Motor neuron (in vitro differentiated cells): Measurements from ENCODE around the gene ORAI3. TPM values are rescaled to one million over a fixed set of nuclear protein-coding genes. Genes with fewer than 3 reads are reported as not detected.

ENCODE experiments used
- ATAC-seq, 8 experiments: fragments of 200-7000 bp; cut with Tn5 transposase; replicated peaks in 6 of 8; 2 replicates each; pipeline ENCODE4 v1.8.0; 2021; ENCODE audit warnings: mild to moderate bottlenecking in 8 of 8, moderate library complexity in 8 of 8
- H3K27ac ChIP-seq, 2 donors: fragments of 250-450 bp; sonication (Bioruptor Pico); 2 replicates each; pipeline ENCODE4 v1.9.0; 2021; ENCODE audit warnings: antibody characterized with exemption in 2 of 2, mild to moderate bottlenecking in 2 of 2, moderate library complexity in 1 of 2
- H3K4me1 ChIP-seq, 2 donors: fragments of 250-450 bp; sonication (Bioruptor Pico); replicated peaks in 1 of 2; 2 replicates each; pipeline ENCODE4 v1.6.1; 2021; ENCODE audit warnings: antibody characterized with exemption in 2 of 2, mild to moderate bottlenecking in 2 of 2, moderate library complexity in 1 of 2
- H3K4me3 ChIP-seq, 5 donors: fragments of 250-450 bp; sonication (Bioruptor Pico); 2 replicates each; pipeline ENCODE4 v1.9.0; 2021; ENCODE audit warnings: antibody characterized with exemption in 5 of 5, mild to moderate bottlenecking in 5 of 5, moderate library complexity in 4 of 5
- WGBS, 10 experiments: fragments of 450-650 bp; shearing (Covaris generic); methylation state at CpG; one replicate each; pipeline ENCODE4 v1.0.0; 2022; 5-methylcytosine and 5-hydroxymethylcytosine counted together
- in situ Hi-C, 9 experiments: fragments of 400-800 bp; cut with MboI; loops; one replicate each; pipeline ENCODE4 v1.15.0; 2021; ENCODE audit warnings: low sequenced_read_pairs in 9 of 9, low pct_unique_long_range_greater_than_20kb in 2 of 9; ENCODE audit not compliant: unreplicated experiment in 9 of 9
- total RNA-seq, 8 experiments: library from RNA; unstranded; fragments of 300-600 nt; gene quantifications; 2 replicates each; pipeline versions ENCODE4 v1.2.3 to v1.2.4, GENCODE V29; 2022

The ORAI3 gene
- total RNA-seq, 8 experiments from 2014 or later, result 4.4 to 37.4 (median 6.8) TPM

DNA sequence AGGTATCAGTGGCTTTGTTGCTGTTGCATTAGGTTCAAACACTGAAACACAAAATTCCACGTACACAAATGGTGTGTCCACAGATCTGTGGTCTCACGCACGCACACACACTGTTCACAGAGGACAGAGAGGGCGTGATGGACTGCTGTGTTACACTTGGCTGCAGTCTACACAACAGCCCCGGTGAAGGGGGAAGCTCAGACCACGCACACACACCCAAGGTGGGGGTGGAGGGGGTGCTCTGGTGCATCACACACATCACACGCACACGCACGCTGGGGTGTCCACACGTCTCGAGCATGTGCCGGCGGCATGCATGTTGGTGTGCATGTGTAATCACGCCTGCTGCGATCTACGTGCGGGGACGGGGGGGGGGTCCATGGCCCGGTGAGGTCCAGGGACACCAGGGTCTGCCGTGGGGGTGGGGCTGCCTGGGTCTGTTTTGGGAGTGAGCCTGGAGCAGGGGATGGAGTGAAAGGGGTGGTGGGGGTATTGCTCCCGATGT lies 43.5 kb downstream of the ORAI3 start:
- ATAC-seq, result no peak
- H3K4me3 ChIP-seq, result no peak overlapping the region
- H3K4me1 ChIP-seq, result peaks cover 6 to 7% of the 10 kb centered on the region in 2 donors
- in situ Hi-C loops, result loop anchor here in 4 of 9 experiments (25.0 kb wide), 3 partner anchors 170 to 870 kb away; partner anchors contain the start of genes COX6A2 (in 2 of the 4), ZNF843 (in 2 of the 4), PRSS36 (in 1 of the 4) and ZNF267 (in 1 of the 4)
- H3K27ac ChIP-seq, result no peak overlapping the region
- 96 to 100% methylated on average over 3 to 4 of the region's 21 CpGs; no CpG with 5 or more reads in 8 of the 10 experiments for WGBS, 10 experiments

DNA sequence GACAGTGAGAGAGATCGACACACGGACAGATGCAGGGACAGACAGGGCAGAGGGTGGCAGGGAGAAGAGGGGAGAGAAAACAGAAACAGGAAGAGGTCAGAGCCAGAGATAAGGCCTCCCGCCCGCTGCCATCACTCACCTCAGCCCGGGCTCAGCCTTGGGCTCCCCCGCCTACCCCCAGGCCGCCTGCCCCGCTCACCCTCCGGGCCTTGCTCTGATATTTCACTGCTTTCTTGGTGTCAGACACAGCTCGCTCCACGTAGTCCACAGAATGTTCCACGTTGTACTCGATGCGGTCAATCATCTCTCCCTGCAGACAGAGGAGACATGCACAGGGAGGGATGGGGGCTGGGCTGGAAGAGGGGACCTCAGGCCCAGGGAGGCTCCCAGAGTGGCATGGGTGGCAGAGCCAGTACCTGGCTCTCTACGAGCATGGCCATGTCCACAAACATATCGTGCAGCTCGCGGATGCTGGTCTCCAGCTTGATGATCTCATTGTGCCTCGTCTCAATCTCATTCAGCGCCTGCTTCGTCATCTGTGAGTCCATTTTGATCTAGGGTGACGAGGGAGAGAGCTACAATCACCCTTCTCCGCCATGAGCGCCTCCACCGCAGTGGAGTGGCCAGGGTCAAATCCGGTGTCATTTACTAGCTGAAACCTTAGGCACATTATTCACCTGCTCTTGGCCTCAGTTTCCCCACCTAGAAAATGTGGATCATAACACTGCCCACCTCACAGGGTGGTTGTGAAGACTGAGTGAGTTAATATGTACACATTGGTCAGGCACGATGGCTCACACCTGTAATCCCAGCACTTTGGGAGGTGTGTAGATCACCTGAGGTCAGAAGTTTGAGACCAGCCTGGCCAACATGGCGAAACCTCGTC lies 44.3 kb downstream of the ORAI3 start:
- in situ Hi-C loops, result loop anchor here in 4 of 9 experiments (25.0 kb wide), 3 partner anchors 169 to 869 kb away; partner anchors contain the start of genes COX6A2 (in 2 of the 4), ZNF843 (in 2 of the 4), PRSS36 (in 1 of the 4) and ZNF267 (in 1 of the 4)
- Histone ChIP-seq H3K4me3 (no peak overlapping the region), H3K27ac (no peak overlapping the region), H3K4me1 (peaks cover 6 to 7% of the 10 kb centered on the region in 2 donors)
- WGBS, 10 experiments, result 40 to 100% (median 90%) methylated on average over 1 to 16 of the region's 29 CpGs; no CpG with 5 or more reads in 5 of the 10 experiments
- ATAC-seq, result no peak

DNA sequence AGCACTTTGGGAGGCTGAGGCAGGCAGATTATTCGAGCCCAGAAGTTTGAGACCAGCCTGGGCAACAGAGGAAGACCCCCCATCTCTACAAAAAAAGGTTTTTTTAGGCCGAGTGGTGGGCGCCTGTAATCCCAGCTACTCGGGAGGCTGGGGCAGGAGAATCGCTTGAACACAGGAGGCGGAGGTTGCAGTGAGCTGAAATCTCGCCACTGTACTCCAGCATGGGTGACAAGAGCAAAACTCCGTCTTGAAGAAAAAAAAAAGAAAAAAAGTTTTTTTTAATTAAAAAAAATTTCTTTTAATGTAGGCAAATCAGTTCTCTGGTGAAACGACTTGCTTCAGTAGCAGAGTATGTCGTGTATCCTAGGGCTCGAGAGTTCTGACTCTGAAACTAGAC lies 47.1 kb downstream of the ORAI3 start:
- 49 to 100% (median 84%) methylated on average over 1 to 10 of the region's 11 CpGs; no CpG with 5 or more reads in 1 of the 10 experiments for WGBS, 10 experiments
- Histone ChIP-seq H3K4me3 (no peak overlapping the region), H3K4me1 (peaks cover 6 to 7% of the 10 kb centered on the region in 2 donors), H3K27ac (no peak overlapping the region)
- in situ Hi-C loops, result loop anchor here in 4 of 9 experiments (25.0 kb wide), 3 partner anchors 166 to 866 kb away; partner anchors contain the start of genes COX6A2 (in 2 of the 4), ZNF843 (in 2 of the 4), PRSS36 (in 1 of the 4) and ZNF267 (in 1 of the 4)
- ATAC-seq, result no peak

DNA sequence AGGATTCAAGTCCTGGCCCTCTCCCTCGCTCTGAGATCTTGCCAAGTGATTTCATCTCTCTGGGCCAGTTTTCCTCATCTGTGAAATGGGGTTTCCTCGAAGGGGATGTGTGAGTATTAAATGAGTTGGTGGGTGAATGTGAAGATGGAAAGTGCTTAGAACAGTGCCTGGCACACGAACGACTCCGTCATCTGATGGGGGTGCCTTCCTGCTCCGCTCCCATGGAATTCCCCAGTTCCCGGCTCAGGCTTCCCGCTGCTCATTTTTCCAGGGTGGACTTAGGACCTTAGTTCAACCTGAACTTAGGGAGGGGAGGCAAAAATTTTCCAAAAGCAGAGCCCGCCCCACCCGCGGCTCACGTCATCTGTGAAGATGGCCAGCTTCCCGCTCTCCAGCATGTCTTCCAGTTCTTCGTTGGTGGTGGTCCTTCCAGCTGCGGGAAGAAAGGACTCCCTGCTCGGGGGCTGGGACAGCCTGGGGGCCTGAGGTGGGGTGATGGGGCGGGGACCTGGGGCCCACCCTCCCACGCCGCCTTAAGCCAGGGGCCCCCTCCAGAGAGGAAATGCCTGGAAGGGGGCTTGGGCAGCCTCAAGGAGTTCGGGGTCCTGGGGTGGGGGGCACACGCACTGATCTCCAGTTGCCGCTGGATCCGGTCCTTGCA lies 47.6 kb downstream of the ORAI3 start:
- WGBS, 10 experiments, result 12 to 80% (median 47%) methylated on average over 1 to 9 of the region's 23 CpGs; no CpG with 5 or more reads in 2 of the 10 experiments
- peak in 3 of 8 experiments; percentile 3 to 6 (median 5) for ATAC-seq
- in situ Hi-C loops, result loop anchor here in 4 of 9 experiments (25.0 kb wide), 3 partner anchors 166 to 866 kb away; partner anchors contain the start of genes COX6A2 (in 2 of the 4), ZNF843 (in 2 of the 4), PRSS36 (in 1 of the 4) and ZNF267 (in 1 of the 4)
- Histone ChIP-seq H3K4me3 (peak overlapping the region in 3 of 5 donors; percentile 10 to 28 (median 25)), H3K27ac (no peak overlapping the region), H3K4me1 (peaks cover 6 to 7% of the 10 kb centered on the region in 2 donors)

DNA sequence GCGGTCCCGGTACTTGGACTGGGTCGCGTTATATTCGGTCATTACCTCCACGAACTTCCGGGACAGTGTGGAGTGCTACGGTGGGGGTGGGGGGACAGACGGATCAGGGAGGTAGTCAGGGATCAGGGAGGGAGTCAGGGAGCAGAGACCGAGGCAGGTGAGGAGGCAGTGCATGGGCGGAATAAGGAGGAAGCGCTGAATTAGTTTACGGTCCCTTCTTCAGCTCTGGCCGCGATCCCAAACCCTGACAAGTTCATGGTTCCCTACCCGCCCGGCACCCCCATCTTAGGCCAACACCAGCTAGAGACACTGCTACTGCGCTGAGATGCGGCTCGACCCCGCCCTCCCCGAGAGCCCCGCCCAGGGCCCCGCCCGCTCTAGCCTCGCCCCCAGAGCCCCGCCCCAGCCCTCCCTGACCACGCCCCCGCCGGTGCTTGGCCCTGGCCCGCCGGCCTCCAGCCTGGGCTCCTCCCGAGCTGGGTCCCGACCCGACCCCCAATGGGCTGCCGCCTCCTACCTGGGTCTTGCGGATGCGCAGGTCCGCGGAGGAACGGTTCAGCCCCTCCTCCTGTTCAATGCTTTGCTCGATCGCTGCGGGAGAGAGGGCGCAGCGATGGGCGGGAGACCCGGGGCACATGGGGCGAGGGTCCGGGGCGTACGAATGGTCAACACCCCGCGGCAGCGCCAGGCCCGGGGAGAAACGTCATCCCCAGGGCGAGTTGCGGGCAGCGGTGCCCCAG lies 48.3 kb downstream of the ORAI3 start:
- Histone ChIP-seq H3K4me1 (peaks cover 7 to 8% of the 10 kb centered on the region in 2 donors), H3K27ac (no peak overlapping the region), H3K4me3 (peak overlapping the region in 4 of 5 donors; percentile 10 to 28 (median 18))
- in situ Hi-C loops, result loop anchor here in 4 of 9 experiments (25.0 kb wide), 3 partner anchors 165 to 865 kb away; partner anchors contain the start of genes COX6A2 (in 2 of the 4), ZNF843 (in 2 of the 4), PRSS36 (in 1 of the 4) and ZNF267 (in 1 of the 4)
- ATAC-seq, result peak; percentile 69 to 88 (median 82)
- no CpG with 5 or more reads among the region's 60 CpGs for WGBS, 10 experiments

DNA sequence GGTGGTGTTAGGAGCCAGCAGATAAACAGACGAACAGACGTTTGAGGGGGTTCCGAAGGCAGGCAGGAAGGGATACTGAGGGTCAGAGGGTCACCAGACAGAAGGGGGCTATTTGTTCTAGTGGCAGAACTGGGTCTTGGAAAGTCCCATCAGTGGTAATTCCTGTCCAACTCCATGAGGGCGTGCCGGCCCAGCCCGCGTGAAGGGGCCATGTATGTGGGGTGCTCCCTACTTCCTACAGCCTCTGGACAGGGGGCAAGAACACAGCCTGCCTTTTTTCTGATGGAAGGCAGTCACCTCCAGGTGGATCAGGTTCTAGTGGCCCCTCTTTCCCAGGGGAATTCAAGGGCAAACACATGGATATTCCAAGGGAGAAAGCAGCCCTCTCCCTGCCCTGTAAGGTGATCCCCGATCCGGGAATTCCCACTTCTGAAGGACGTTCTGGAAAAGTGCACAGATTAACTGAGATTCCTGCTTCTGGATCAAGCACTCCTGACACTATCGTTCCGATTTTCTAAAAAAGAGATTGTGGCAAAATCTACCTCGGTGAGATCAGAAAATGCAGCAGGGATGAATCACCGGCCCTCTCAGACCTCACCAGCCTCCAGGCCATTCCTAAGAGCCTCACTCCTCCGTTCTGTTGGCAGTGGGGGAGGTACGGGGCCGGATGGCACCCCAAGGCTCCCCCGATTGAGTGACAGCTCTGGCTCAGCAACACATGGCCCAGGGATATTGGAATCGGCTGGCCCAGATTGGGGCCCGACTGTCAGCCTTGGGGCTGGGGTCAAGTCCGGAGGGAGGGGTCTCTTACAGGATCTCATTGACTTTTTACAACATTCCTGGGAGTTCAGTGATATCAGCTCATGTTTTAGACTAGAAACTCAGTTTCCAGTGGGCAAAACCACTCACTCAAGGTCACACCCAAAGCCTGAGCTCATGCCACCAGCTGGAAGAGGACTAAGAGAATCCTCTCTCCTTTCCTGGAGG lies 49.1 kb downstream of the ORAI3 start:
- peaks cover 11% of the 10 kb centered on the region in 2 donors for H3K4me1 ChIP-seq
- in situ Hi-C loops, result loop anchor here in 4 of 9 experiments (25.0 kb wide), 3 partner anchors 164 to 864 kb away; partner anchors contain the start of genes COX6A2 (in 2 of the 4), ZNF843 (in 2 of the 4), PRSS36 (in 1 of the 4) and ZNF267 (in 1 of the 4)
- 0 to 76% (median 57%) methylated on average over 2 to 7 of the region's 21 CpGs; no CpG with 5 or more reads in 3 of the 10 experiments for WGBS, 10 experiments
- H3K27ac ChIP-seq, result no peak overlapping the region
- no peak overlapping the region for H3K4me3 ChIP-seq
- ATAC-seq, result peak in 6 of 8 experiments; percentile 21 to 63 (median 32)

DNA sequence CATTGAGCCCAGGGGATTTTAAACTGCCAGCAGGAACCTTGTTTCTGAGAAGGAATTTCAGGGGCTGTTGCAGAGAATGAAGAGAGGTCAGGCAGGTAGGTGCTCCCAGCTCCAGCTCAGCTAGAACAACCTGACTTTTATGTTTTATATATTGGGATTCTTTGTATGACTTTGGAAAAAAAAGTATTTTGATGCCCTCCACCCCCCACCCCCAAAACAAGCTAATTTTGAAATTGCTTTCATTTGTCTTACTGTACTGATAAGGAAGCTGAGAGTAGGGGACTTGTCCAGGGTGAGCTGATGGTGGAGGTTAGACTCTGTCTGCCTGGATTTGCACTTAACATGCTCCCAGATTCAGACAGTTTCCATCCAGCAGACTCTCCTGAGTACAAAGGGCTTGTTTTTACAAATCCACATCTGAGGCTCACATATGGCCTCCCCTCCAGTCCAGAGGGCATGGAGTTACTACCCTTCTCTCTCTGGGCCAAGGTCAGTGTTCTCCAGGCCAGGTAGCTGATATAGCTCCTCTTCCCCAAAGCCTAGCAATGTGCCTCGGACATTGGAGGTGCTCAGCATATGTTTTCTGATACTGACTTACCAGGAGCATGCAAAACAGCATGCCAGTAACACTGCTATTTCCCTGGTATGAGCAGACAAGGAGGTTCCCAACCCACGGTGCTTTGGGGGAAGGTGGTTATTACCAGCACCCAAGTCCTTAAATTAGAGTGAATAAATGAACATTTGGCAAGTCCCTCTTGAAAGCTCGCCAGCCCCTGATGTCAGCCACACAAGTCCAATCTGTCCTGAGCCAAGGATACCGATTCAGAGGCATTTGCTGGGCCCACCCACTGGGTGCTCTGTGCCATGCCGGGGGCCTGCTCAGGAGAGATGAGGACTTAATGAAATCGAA lies 50.2 kb downstream of the ORAI3 start:
- H3K4me3 ChIP-seq, result no peak overlapping the region
- H3K27ac ChIP-seq, result no peak overlapping the region
- H3K4me1 ChIP-seq, result peaks cover 11% of the 10 kb centered on the region in 2 donors
- no peak for ATAC-seq
- WGBS, 10 experiments, result 43 to 100% (median 81%) methylated on average over 2 to 4 of the region's 6 CpGs; no CpG with 5 or more reads in 2 of the 10 experiments
- in situ Hi-C loops, result loop anchor here in 4 of 9 experiments (25.0 kb wide), 3 partner anchors 163 to 863 kb away; partner anchors contain the start of genes COX6A2 (in 2 of the 4), ZNF843 (in 2 of the 4), PRSS36 (in 1 of the 4) and ZNF267 (in 1 of the 4)

DNA sequence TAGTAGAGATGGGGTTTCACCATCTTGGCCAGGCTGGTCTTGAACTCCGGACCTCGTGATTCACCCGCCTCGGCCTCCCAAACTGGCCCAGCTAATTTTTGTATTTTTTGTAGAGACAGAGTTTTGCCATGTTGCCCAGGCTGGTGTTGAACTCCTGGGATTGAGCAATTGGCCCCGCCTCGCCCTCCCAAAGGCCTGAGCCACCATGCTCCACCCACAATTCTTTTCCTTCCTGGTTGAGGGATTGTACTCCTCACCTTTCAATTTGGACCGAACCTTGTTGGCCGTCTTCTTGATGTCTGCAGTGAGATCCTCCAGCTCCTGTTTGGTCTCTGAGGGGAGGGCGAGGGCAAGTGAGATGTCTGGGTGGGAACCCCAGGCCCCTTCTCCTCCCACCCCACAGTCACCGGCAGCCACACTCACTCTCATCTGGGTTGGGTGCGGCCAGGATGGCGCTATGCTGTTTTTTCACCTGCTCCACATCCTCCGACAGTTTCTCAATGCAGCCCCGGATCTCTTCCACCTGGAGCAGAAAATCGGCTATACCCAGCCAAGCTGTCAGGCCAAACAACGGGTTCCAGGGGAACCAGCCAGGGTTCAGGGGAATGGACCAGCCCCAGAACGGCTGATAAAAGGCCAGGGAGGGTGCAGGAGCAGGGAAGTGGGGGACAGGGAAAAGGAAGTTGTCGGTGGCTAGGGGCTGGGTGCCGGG lies 52.0 kb downstream of the ORAI3 start:
- WGBS, 10 experiments, result 65 to 100% (median 82%) methylated on average over 2 to 11 of the region's 19 CpGs; no CpG with 5 or more reads in 4 of the 10 experiments
- no peak overlapping the region for H3K4me3 ChIP-seq
- in situ Hi-C loops, result loop anchor here in 1 of 9 experiments (25.0 kb wide), 1 partner anchor 436 kb away; the partner anchor contains the start of genes COX6A2 and ZNF843
- ATAC-seq, result no peak
- no peak overlapping the region for H3K27ac ChIP-seq
- H3K4me1 ChIP-seq, result peaks cover 11 to 15% of the 10 kb centered on the region in 2 donors

DNA sequence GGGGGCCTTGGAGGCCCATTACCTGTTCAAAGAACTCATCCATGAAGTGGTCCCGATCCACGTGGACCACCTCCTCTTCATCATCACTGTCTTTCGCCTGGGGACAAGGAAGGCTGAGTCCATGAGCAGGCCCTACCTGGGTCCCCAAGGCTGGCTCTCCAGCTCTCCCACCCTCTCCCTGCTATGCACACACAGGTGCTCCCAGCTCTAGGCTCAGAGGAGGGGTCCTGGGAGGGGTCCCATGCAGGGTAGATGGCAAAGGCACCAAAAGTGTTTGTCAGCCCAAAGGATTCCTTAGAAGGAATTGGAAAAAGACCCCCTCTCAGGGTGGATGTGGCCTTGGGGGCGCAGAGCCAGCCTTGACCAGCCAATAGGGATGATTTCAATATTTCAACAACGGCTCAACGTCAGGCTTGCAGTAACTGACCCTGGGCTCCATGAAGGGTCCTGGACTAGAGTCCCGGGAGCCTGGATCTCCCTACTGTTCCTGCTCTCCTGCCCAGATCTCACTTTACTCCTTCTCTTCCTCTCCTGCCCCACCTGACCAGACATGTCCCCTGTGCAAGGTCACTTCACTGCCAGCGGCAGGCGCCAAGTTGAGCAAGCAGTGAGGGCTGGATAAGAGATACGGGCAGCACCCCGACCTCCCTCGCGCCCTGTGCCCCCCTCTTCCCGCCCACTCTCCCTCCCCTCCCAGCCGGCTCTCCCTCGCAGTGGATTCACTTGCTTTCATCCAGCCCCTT lies 52.8 kb downstream of the ORAI3 start:
- ATAC-seq, result no peak
- Histone ChIP-seq H3K4me3 (no peak overlapping the region), H3K27ac (no peak overlapping the region), H3K4me1 (peaks cover 13 to 19% of the 10 kb centered on the region in 2 donors)
- WGBS, 10 experiments, result 60 to 87% (median 78%) methylated on average over 2 to 4 of the region's 16 CpGs; no CpG with 5 or more reads in 6 of the 10 experiments
- in situ Hi-C loops, result loop anchor here in 1 of 9 experiments (25.0 kb wide), 1 partner anchor 436 kb away; the partner anchor contains the start of genes COX6A2 and ZNF843
